GM18861 (cell line): ENCODE results near the gene PKHD1.
A peak's percentile ranks its signal among the peaks of the same experiment; 100 is the strongest.
"Not testable (repeated sequence)": the region's sequence is repeated elsewhere in the genome, so short reads cannot be mapped to it uniquely, and the experiment has no call there.

Source experiments
- ATAC-seq: cut with Tn5 transposase; IDR thresholded peaks from one replicate; pipeline ENCODE4 v1.9.1; 2021; ENCODE audit not compliant: unreplicated experiment

Gene PKHD1

GRCh38 chr6:51930602-51931001 is 156.8 kb downstream of the PKHD1 start:
- ATAC-seq: no peak

GRCh38 chr6:51929934-51930574 is 157.4 kb downstream of the PKHD1 start:
- no peak for ATAC-seq

- peak; percentile 70 for ATAC-seq
Observed at GRCh38 chr6:51928320-51928719, 159.1 kb downstream of the PKHD1 start.

- no peak for ATAC-seq
Observed at GRCh38 chr6:51927450-51927849, 160.0 kb downstream of the PKHD1 start.

GRCh38 chr6:51926125-51926524 is 161.3 kb downstream of the PKHD1 start:
- no peak for ATAC-seq

GRCh38 chr6:51922479-51922878 is 164.9 kb downstream of the PKHD1 start:
- not testable (repeated sequence) for ATAC-seq

- not testable (repeated sequence) for ATAC-seq
Observed at GRCh38 chr6:51918347-51918746, 169.1 kb downstream of the PKHD1 start.

- ATAC-seq: no peak
Observed at GRCh38 chr6:51915098-51915497, 172.3 kb downstream of the PKHD1 start.

- no peak for ATAC-seq
Observed at GRCh38 chr6:51913265-51913664, 174.1 kb downstream of the PKHD1 start.

GRCh38 chr6:51910851-51911250 is 176.6 kb downstream of the PKHD1 start:
- no peak for ATAC-seq

- ATAC-seq: no peak
Observed at GRCh38 chr6:51908243-51908642, 179.2 kb downstream of the PKHD1 start.

- ATAC-seq: no peak
Observed at GRCh38 chr6:51901766-51902764, 185.3 kb downstream of the PKHD1 start.

GRCh38 chr6:51893366-51893765 is 194.0 kb downstream of the PKHD1 start:
- ATAC-seq: no peak

- ATAC-seq: no peak
Observed at GRCh38 chr6:51892750-51893149, 194.7 kb downstream of the PKHD1 start.

- ATAC-seq: no peak
Observed at GRCh38 chr6:51892339-51892738, 195.1 kb downstream of the PKHD1 start.

- ATAC-seq: no peak
Observed at GRCh38 chr6:51891784-51892183, 195.6 kb downstream of the PKHD1 start.

- ATAC-seq: no peak
Observed at GRCh38 chr6:51887859-51888258, 199.6 kb downstream of the PKHD1 start.

- no peak for ATAC-seq
Observed at GRCh38 chr6:51885957-51886356, 201.5 kb downstream of the PKHD1 start.

GRCh38 chr6:51868591-51869355 is 218.6 kb downstream of the PKHD1 start:
- no peak for ATAC-seq

- no peak for ATAC-seq
Observed at GRCh38 chr6:51866867-51867266, 220.5 kb downstream of the PKHD1 start.

- no peak for ATAC-seq
Observed at GRCh38 chr6:51865996-51866395, 221.4 kb downstream of the PKHD1 start.
